ENCODE measurements around the gene VPS41.

VPS41 gene

GRCh38 chr7:38905056-38905759 lies 3.8 kb downstream of the VPS41 start:
- DNase-seq = no peak

GRCh38 chr7:38903057-38903456 lies 5.9 kb downstream of the VPS41 start:
- DNase-seq = no peak

- DNase-seq = no peak
Measured at GRCh38 chr7:38902449-38902848, 6.5 kb downstream of the VPS41 start.

- DNase-seq = no peak
Measured at GRCh38 chr7:38893061-38893460, 15.9 kb downstream of the VPS41 start.

GRCh38 chr7:38890597-38890996 lies 18.4 kb downstream of the VPS41 start:
- DNase-seq = no peak

GRCh38 chr7:38889872-38890432 lies 19.0 kb downstream of the VPS41 start:
- no peak for DNase-seq

- no peak for DNase-seq
Measured at GRCh38 chr7:38889079-38889478, 19.9 kb downstream of the VPS41 start.

GRCh38 chr7:38886265-38886664 lies 22.7 kb downstream of the VPS41 start:
- no peak for DNase-seq

- no peak for DNase-seq
Measured at GRCh38 chr7:38883706-38884105, 25.3 kb downstream of the VPS41 start.

GRCh38 chr7:38881947-38882684 lies 26.9 kb downstream of the VPS41 start:
- no peak for DNase-seq

GRCh38 chr7:38881015-38881414 lies 28.0 kb downstream of the VPS41 start:
- no peak for DNase-seq

GRCh38 chr7:38880454-38880853 lies 28.5 kb downstream of the VPS41 start:
- DNase-seq = no peak

- DNase-seq = no peak
Measured at GRCh38 chr7:38880035-38880434, 29.0 kb downstream of the VPS41 start.

- DNase-seq = no peak
Measured at GRCh38 chr7:38878694-38879457, 30.1 kb downstream of the VPS41 start.

GRCh38 chr7:38873433-38873832 lies 35.6 kb downstream of the VPS41 start:
- no peak for DNase-seq

GRCh38 chr7:38872202-38872601 lies 36.8 kb downstream of the VPS41 start:
- no peak for DNase-seq

GRCh38 chr7:38870147-38870546 lies 38.8 kb downstream of the VPS41 start:
- no peak for DNase-seq

- no peak for DNase-seq
Measured at GRCh38 chr7:38863601-38864291, 45.2 kb downstream of the VPS41 start.

GRCh38 chr7:38862666-38863065 lies 46.3 kb downstream of the VPS41 start:
- no peak for DNase-seq

GRCh38 chr7:38858259-38858884 lies 50.6 kb downstream of the VPS41 start:
- DNase-seq = no peak

GRCh38 chr7:38855867-38856266 lies 53.1 kb downstream of the VPS41 start:
- DNase-seq = no peak

- no peak for DNase-seq
Measured at GRCh38 chr7:38855386-38855785, 53.6 kb downstream of the VPS41 start.
